Fibroblast of skin of right biceps (primary cell): ENCODE data around the gene SLC16A4.
A peak's percentile ranks its signal among the peaks of the same experiment; 100 is the strongest.

ENCODE experiments used
- DNase-seq: peaks from one replicate; pipeline ENCODE4 v3.0.0-alpha.2; 2013

Gene SLC16A4

GRCh38 chr1:110350360-110350759 is 40.5 kb downstream of the SLC16A4 start:
- DNase-seq = no peak

- peak; percentile 9 for DNase-seq
Measured at GRCh38 chr1:110348771-110349170, 42.1 kb downstream of the SLC16A4 start.

- DNase-seq = no peak
Measured at GRCh38 chr1:110348050-110348449, 42.8 kb downstream of the SLC16A4 start.

GRCh38 chr1:110347182-110347893 is 43.5 kb downstream of the SLC16A4 start:
- no peak for DNase-seq

GRCh38 chr1:110346690-110347089 is 44.1 kb downstream of the SLC16A4 start:
- no peak for DNase-seq

GRCh38 chr1:110345480-110345879 is 45.3 kb downstream of the SLC16A4 start:
- DNase-seq = no peak

GRCh38 chr1:110344152-110344551 is 46.7 kb downstream of the SLC16A4 start:
- DNase-seq = no peak

- DNase-seq = no peak
Measured at GRCh38 chr1:110343249-110343648, 47.6 kb downstream of the SLC16A4 start.

GRCh38 chr1:110341872-110342331 is 48.9 kb downstream of the SLC16A4 start:
- DNase-seq = no peak

- no peak for DNase-seq
Measured at GRCh38 chr1:110341146-110341871, 49.5 kb downstream of the SLC16A4 start.

GRCh38 chr1:110340207-110340468 is 50.7 kb downstream of the SLC16A4 start:
- no peak for DNase-seq

GRCh38 chr1:110339407-110340206 is 51.2 kb downstream of the SLC16A4 start:
- peak; percentile 44 for DNase-seq

- peak; percentile 100 for DNase-seq
Measured at GRCh38 chr1:110338886-110339406, 51.9 kb downstream of the SLC16A4 start, which contains the start of gene RBM15. RBM15 (plus strand) TSS chr1:110339377; CDS start chr1:110339406, 29 bp downstream.

- DNase-seq = no peak
Measured at GRCh38 chr1:110338309-110338885, 52.4 kb downstream of the SLC16A4 start.

GRCh38 chr1:110337704-110338308 is 53.0 kb downstream of the SLC16A4 start:
- no peak for DNase-seq

GRCh38 chr1:110336300-110337039 is 54.4 kb downstream of the SLC16A4 start:
- no peak for DNase-seq

GRCh38 chr1:110335265-110335664 is 55.6 kb downstream of the SLC16A4 start:
- no peak for DNase-seq

GRCh38 chr1:110328700-110329099 is 62.1 kb downstream of the SLC16A4 start:
- no peak for DNase-seq

- DNase-seq = peak; percentile 30
Measured at GRCh38 chr1:110328274-110328673, 62.6 kb downstream of the SLC16A4 start.

GRCh38 chr1:110326826-110327225 is 64.0 kb downstream of the SLC16A4 start:
- no peak for DNase-seq

- DNase-seq = no peak
Measured at GRCh38 chr1:110324667-110325066, 66.2 kb downstream of the SLC16A4 start.

- DNase-seq = no peak
Measured at GRCh38 chr1:110321846-110322245, 69.0 kb downstream of the SLC16A4 start.
